GM18526 (cell line): ENCODE measurements around the gene ADGRG3.
A peak's percentile ranks its signal among the peaks of the same experiment; 100 is the strongest.

Experiments used
- POLR2A ChIP-seq: IDR thresholded peaks from 3 replicates; pipeline ENCODE4 v1.6.1; 2011; ENCODE audit not compliant: insufficient read length; ENCODE audit errors: extremely low read depth

The ADGRG3 gene

DNA sequence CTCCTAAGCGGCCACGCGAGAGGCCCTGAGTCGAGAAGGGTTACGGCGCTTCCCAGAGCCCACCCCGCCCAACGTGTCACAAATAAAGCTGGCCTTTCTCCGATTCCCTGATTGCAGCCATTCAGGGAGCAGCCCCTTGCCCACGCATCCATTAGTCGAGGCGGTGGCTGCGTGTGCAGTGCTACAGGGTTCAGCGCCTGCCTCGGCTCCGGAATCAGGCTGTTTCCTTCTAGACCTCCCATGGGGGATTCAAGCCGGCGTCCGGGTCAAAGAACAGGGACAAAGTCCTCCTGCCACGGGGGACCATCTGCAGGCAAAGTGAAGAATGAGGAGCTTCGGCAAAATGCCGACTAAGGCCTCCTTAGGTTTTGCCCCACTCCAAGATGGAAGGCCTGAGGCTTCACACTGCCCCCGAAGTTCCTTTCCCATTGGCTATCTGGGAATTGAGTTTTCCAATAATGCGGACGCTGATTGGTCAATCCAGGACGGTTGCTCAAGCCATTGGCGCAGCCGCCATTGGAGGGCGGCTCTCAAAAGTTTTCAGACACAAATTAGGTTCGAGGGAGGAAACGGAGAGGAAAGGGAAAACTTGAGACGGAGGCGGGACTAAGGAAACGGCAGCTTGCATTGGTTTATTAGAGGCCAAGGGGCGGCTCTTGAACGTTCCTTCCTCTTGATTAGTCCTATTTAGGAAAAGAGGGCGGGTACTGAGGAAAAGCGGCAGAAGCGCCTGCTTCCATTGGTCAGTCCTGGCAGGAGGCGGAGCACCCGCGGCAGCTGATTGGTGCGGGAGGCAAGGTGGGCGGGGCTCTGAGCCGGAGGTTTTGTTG lies 67.0 kb downstream of the ADGRG3 start:
- TF ChIP-seq POLR2A = peak; percentile 63

DNA sequence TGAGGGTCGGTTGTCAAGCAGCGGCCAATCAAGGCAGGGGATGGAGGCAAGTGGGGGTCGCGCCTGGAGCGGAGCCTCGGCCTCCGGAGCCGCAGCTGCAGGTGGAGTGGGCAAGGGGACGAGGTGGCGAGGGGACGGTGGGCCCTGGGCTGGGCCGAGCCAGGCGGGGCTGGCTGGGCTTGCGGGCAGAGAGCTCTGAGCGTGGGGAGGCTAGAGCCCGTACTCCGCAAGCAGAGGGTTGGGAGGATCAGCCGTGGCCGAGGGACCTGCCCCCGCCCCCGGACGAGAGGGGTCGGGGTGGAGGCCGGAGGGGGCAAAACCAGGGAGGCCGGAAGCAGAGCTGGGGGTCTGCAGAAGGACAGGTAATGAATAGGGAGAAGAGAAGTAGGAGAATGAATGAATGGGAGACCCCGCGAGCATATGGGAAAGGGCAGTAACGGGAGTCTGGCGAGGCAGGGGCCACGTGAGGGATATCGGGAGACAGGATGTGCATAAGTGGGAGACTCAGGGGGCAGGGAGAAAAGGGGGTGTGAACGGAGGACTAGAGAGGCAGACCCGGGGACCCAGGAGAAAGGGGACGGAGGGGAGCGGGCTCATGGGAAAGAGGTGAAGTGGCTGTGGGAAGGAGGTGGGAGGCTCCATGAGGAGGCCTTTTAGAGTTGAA lies 67.8 kb downstream of the ADGRG3 start, which contains the start of gene KATNB1:
Gene KATNB1, plus strand, starts transcription at position 16 of the 664 bp plus-strand sequence. CDS start 1,474 bp downstream, outside the sequence.
- no peak for TF ChIP-seq POLR2A

DNA sequence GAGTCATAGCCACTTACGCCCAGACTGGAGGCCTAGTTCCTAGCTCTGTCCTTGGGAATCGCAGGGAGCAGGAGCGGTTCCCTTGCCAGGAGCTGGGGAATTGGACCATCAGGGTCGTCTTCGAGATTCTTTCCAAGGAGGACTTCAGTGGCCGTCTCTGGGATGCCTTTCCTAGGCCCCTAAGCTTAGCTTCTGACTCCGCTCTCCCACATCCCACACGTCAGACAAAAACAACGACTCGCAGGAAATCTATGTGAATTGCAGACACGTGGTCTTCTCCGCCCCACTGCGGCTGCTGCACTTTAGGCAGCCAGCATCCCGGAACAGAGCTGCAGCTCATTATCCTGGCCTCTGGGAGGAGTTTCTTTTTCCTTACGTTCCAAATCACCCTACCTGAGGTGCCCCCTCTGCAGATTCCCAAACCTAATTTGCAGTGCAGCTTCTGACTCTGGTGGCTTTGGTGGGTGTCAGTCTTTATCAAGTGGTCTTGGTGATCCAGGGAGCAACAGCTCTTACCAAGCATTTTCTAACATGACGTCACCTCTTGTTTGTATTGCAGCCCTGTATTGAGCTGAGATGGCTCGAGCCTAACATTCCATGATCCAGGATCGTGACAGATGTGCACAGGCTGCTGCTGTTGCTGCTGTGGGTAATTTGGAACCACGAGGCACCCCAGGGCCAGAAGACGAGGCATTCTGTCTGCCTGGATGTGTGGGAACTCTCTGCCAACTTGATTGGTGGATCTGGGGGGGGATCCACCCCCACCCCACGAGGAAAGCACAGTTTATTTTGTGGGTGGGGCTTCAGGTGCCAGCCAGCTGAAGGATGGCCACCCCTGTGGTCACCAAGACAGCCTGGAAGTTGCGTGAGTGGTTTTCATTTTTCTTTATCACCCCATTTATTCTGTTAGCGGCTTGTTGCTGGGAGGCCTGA lies 68.6 kb downstream of the ADGRG3 start:
- TF ChIP-seq POLR2A = no peak

DNA sequence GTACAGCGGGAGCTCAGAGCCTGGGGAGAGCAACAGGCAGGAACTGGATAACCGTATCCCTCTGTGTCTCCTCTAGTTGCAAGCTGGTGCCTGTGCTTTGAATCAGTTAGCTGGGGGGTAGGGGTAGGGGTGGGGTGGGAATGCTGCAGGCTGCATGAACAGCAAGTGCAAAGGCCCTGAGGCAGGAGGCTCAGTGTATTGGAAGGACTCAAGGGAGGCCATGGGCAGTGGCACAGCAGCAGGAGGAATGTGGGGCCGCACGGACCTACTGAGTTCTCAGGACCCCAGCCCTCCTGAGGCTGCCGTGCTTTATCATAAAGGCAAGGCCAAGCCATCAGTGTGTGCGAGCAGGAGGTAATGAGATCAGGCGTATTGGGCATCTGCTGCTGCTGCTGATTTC lies 70.7 kb downstream of the ADGRG3 start:
- no peak for TF ChIP-seq POLR2A
